HG03575 (cell line): ENCODE measurements around the gene MAGEF1.

Source experiments
- ATAC-seq: cut with Tn5 transposase; IDR thresholded peaks from one replicate; pipeline ENCODE4 v1.9.1; 2021; ENCODE audit not compliant: unreplicated experiment, insufficient number of reproducible peaks, low FRiP score; ENCODE audit errors: extremely low read depth

The MAGEF1 gene

DNA sequence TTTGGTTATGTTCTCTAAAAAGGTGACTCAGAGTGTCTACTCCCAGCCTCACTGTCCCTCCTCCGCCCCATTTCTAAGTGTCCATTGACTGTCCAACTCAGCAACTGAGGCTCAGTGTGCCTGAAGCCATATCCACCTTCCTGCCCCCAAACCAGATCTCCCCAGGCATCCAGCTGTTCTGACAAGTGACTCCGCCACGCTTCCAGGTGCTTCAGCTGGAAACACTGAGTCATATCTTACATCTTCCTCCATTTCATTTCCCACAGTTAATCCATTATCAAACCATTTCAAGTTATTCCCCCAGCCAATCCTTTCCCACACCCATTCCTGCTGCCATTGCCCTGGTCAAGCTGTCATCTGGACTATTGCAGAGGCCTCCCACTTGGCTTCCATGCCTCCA, 17.1 kb downstream of the MAGEF1 start:
- ATAC-seq = no peak

DNA sequence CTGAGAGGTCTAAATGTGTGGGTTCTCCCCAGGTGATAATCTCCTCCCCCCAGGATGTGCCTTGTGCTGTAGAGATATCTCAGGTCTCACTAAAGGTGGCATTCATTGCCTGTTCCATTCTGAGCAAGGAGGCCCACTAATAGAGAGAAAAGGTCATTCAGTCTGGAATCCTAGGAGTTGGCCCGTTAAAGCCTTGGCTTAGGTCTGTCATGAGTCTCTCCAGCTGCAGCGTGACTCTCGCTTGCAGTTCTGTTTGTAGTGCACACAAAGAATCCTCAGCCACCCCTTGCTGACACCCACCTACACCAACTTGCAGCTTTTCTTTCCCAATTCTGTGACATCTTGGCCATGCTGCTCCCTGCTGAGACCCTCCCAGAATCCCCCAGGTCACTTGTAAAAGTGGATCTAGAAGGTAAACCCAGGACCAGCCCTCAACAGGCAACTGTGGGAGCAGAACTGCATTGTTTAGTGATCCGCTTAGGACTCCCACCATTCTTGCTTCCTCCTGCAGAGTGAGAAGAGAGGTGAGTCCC, 17.7 kb downstream of the MAGEF1 start:
- no peak for ATAC-seq

DNA sequence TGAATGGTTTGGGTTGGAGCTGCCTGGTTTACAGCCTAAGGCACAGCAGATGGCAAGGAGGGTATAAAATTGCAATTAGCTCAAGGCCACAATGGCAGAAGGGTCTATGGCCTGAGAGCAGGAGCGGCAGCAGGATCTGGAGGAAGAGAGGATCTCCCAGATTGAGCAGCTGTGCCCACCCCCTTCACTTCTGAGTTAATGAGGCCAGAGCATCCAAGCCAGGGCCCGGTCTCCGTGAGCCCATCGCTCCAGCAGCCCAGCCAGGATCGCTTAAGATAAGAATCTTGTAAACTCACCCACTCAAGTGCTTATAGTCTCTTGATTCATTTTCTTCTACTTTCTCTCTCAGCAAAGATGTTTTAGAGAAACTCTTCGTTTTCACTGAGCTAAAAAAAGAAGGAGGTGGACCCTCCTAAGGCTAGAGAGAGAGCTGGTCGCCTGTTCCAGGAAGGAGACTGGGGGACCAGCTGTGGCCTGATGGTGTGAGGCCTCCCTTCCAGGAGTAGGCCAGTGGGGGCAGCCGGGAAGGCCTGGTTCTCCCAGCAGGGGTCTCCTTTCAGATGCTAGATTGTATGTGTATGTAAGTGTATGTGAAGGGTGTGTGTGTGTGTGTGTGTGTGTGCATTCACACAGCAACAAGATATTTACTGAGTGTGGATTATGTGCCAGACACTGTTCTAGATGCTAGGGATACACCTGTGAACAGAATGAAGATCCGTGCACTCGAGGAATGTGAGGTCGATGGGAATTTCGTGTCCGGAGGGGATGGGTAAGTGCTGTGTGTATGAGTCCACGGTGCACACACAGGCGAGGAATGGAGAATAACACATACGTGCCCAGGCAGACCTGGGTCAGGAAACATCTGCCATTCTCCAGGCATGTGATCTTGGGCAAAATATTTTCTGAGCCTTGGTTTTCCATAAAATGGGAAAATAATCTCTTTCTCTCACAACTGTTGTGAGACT, 18.6 kb downstream of the MAGEF1 start:
- no peak for ATAC-seq

DNA sequence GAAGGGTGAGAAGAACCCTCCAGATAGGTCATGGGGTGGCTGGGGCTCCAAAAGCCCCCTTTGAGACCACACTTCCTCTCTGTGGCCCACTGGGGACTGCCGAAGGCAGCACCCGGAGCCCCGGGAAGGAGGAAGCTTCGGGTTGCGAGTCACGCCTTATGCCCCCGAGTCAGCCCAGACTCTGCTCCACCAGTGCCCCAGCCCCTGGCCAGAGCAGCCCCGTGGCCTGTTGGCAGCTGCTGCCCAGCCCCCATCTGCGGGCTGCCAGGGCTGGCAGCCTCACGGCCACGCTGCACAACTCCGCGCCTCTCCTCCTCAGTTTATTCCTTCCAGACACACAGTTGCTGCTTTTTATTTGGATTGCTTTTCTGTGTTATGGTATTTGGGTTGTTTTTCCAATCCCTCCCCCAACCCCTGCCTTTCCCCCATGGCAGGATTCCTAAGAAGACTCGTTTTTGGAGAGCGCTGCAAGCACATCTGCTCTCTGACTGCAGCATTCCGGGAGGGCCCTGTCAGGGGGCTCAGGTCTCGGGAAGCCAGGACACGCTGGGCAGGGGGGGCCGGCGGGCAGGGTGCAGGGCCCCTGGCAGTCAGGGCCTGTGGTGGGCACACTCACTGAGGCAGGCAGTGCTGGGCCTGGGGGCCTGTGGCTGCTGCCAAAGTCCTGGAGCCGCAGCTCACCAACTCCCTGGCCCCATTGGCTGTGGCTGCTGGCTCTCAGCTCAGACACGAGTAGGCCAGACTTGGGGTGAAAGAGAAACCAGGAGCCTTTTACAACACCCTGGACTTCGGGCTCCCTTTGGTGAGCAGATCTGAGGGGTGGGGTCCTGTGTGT, 20.2 kb downstream of the MAGEF1 start:
- ATAC-seq = no peak

DNA sequence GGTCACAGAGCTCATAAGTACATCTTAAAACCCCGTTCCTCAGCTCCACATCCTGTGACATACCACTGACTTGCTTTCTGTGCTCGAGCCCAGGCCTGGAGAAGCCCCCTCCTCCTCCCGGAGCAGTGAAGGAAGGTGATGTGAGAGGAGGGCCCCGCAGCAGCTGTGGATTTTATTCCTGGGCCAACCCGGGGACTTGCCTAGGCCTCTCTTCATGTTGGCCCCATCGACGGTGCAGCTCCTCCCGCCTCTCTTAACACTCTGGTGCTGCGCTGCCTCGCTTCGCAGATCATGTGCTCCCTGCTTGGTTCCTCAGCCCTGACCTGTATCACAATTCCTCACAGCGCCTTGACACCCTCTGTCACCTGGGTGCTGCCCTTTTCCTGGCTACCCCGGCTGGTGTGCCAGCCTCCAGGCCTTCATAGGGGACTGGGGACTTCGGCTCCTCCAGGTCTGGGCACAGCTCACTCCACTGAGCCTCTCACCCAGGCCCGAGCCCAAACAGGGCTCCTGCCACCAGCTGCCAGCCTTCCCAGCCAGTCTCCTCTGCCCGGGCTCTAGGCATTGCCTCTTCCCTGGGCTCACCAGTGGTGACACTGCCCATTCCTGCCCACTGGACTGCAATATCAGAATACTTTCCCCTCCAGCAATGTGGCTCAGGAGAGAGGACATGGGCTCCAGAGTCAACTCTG, 21.5 kb downstream of the MAGEF1 start:
- no peak for ATAC-seq

DNA sequence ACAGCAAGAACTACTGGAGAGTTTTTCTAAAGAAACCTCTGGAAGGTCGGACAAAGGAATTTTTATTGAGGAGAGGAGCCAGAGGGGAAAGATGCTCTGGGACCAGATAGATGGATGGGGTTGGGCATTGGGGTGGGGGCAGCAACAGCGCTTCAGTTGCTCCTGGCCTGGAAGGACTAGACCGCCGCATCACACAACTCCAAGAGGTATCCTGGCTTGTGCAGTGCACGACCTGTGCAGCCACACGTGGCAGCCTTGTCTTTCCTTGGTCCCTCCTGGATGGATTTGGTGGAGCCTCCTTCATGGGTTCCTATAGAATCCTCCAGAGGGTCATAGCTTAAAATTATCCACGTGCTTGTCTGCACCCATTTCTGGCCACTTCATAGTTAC, 23.0 kb downstream of the MAGEF1 start:
- no peak for ATAC-seq

DNA sequence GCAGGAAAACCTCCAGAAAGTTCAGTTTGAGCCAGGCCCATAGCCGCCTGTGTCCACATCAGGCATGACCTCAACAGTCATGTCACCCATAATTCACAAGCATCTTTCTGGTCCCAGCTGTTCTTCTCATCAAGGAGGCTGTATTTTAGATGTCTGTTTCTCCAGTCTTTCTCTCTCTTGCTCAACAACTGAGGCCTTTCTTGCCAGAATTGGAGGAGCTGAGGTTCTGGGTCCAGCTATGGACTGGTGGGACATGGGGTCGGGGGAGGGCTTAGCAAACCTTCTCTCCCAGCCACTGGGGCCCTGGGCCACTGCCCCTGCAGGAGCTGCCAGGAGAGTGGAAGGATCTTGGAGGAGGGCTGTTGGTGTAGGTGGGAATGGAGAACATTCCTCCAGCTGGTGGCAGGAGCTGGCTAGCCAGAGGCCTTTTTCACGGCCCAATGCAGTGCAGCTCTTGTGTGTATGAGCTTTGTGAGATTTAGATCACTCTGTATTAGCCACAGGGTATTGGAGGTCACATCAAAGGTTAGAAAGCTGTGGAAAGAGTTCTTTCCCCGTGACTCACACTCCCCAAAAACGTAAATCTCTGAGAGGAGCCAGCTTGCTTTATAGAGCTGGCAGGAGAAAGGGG, 23.5 kb downstream of the MAGEF1 start:
- no peak for ATAC-seq

DNA sequence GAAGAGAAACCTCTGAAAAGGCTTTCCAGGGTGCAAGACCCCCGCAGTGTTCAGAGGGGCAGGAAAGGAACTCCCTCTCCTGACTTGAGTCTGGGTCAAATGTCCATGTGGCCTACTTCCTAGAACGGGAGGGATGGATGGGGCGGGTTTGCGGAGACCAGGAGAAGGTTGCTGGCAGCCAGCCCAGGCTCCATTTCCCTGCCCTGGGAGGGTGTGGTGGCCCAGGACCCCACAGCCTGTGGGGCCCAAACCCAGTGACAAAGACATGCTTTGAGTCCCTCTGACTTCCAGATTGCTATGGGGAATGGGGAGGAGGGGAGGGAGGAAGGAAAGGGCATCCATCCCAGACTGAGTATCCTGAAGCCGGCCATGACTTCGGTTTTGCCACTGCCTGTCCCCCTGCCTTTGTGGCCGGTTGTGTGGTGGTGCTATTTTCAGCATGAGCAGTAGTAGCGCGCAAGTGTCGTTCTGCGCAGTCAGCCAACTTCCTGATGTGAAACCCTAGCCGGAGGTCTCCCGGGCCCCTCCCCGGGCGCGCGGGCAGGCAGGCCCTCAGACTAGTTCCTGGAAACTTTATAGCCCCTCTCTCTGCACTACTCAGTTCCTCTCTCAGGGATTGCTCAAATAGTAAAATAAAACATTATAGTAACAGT, 24.4 kb downstream of the MAGEF1 start:
- ATAC-seq = no peak

DNA sequence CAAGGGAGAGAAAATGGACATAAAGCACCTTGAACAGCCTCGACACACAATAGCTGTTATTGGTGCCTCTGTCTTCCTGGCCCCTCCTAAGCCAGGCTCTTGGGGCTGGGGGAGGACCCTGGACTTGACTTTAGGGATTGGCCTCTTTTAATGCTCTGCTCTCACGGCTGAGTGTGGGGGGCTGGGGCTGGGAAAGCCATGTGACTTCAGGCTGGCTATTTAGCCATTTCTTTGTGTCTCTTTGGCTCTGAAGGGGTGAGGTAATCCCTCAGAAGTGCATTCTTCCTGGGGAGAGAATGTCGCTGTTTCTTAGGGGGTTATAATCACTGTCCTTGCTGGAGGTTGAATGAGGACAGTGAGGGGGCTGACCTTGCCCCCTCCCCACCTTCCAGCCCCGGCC, 26.2 kb downstream of the MAGEF1 start:
- no peak for ATAC-seq

DNA sequence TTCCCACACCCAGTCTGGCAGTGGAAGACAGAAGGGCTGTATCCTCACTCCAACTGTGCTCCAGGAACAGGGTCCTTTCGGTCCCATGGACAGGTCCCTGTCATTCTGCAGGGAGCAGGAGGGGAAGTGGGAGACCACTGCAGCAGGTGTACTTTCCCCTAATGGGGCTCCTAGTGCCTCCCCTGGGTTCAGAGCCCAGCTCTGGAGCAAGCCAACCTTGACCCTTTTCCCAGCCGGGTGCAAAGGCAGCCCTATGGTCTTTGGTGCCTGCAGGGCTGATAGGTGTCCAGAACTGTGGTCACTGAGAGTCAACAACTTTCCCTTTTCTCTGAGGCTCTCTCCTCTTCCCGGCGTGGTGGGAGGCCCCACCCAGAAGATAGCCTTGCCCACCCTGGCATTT, 26.8 kb downstream of the MAGEF1 start:
- no peak for ATAC-seq

DNA sequence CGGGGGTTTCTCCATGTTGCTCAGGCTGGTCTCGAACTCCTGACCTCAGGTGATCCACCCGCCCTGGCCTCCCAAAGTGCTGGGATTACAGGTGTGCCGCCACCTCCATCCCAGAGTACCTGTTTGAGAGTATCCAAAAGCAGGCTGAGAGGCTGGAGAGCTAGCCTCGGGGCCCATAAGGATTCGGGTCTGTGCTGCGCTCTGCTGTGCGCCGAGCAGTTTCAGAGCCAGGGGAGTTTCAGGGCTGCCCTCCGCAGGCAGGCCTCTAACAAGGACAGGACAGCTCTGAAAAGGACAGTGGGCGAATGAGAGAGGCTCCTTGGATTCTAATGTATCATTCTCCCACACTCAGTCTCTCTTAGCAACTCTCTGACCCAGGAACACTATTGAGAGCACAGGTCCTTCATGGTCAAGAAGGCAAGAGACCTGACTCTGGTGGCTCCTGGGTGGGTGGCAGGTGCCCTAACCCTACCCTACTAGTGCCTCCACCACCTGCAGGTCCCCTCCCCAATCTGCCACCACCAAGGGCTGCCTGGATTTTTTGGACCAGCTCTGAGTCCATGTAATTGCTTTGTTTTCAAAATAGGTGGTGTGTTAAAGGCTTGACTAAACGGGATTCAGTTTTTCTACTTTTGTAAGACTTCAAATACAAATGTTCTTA, 27.8 kb downstream of the MAGEF1 start:
- no peak for ATAC-seq

DNA sequence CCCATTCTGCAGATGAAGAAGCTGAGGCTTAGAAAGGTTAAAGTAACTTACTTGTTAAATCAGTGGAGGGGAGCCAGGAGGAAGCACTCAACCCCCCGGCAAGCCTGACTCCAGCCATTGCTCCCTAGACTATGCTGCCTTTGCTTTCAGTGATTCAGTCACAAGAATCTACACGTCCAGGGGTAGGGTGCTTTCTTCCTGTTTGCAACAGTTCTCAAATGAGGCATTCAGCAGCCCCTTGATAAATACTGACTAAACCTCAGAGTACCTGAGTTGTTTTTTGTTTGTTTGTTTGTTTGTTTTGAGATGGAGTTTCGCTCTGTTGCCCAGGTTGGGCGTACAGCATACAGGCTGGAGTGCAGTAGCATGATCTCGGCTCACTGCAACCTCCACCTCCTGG, 28.6 kb downstream of the MAGEF1 start:
- no peak for ATAC-seq

DNA sequence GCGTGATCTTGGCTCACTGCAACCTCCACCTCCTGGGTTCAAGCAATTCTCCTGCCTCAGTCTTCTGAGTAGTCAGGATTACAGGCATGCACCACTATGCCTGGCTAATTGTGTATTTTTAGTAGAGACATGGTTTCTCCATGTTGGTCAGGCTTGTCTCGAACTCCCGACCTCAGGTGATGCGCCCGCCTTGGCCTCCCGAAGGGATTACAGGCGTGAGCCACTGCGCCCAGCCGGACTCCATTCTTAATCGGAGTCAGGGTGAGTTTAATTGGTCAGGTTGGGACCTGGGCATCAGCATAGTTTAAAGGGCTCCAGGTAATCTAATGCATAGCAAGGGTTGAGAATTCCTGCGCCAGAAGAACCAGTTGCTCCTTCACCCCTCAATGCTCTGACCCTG, 29.2 kb downstream of the MAGEF1 start:
- ATAC-seq = no peak

DNA sequence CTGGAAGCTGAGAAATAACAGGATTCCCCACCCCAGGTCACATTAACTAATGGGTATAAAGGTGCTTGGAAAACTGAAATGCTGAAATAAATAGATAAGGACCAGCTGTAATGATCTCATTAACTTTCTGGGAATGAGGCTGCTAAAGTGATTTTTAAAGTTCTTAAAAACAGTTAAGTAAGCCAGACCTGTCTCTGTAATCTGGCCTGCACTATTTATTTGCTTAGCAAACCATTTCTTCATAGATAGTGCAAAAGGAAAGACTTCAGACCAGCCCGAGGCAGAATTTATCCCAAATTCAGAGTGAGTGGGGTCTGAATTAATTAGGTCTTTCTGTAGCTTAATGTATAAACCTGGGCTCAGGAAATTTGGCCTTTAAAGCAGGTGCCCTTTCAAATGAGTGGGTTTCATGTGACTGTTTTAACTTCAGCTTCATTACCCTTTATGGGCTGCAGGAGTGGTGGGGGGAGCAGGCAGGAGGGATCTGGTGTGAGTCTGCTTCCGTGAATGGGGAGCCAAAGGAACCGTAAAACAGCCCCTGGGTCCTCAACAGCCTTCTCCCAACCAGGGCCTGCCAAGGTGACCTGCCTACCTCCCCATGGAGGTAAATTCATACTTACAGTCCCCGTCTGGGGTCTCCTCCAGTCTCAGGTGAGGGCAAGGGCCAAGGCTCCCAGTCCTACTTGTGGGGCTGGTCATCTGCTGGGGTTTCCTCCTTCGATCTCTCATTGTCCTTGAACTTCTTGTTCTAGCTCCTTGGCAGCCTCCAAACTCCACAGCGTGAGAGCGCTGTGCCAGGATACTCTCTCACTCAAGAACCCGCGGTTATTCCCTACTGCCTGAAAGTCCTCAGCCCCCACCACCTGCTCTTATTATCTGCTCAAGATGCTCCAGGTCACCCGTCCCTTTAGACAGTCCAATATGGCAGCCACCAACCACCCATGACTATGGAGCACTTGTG, 31.2 kb downstream of the MAGEF1 start:
- no peak for ATAC-seq

DNA sequence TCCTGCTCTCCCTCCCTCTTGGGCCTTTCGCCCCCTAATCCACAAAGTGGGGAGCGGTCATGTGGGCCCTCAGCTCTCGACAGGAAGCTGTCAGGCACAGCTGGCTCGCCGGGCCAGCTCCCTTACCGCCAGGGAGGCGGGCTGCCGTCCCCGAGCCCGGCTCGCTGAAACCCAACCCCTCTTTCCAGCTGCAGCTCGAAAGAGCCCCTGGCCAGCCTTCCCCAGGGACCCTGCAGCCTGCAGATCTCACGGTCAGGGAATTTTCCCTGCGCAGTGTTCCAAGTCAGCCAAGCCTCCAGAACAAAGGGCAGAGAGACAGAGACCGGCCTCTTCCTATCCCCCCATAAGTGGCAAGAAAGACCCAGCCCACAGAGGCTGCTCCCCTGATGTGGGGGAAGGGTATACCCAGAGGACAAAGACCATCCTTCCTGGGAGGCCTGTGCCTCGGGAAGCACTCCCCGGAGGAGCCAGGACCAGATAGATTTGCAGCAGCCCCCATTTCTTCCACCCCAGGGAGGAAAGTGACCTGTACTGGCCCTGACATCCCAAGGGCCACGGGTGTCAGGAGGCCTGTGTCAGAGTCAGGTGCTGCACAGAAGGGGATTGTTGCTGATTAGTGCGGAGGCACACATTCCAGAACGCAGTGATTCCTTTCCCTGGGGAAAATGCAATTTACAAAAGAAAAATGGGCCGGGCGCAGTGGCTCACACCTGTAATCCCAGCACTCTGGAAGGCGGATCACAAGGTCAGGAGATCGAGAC, 32.6 kb downstream of the MAGEF1 start:
- no peak for ATAC-seq

DNA sequence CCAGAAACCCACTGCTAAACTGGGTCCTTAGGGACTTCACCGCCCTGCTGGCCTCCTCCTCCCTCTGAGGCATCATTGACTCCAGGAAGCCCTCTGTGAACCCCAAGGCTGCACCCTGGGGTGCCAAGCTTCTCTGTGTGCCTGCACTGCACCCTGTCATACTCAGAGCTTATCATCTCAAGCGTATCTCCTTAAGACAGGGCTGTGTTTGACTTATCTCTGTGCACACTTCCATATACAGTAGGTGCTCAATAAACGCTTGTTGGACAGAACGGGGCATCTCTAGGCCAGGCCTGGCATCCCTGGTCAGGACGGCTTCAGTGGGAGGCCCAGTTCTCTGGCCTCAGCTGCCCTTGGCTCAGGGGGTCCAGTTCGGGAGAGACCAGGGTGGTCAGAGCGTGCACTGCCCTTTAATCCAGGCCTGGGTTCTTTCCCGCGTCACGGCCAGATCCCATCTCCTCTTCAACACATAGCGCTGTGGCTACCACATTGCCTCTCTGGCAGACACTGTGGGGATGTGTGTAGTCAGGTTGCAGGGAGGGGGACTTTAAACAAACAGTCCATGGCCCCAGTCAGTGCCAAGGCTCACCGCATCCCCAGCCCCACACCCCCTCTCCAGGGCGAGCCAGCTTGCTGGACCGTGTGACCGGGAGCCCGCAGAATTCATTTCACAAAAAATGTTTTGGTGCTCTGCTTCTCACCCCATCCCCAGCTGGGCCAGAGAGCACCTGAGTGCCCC, 33.4 kb downstream of the MAGEF1 start:
- no peak for ATAC-seq
